WTC11 (cell line): Measurements from ENCODE around the gene KIAA1328.

Experiments used
- CTCF ChIP-seq: fragments of 200-600 bp; IDR thresholded peaks from 2 replicates; pipeline ENCODE4 v1.8.0; 2022; ENCODE audit warnings: antibody characterized with exemption
- HMGXB4 ChIP-seq: sonication (generic); formaldehyde crosslinking; IDR thresholded peaks from 2 replicates; pipeline ENCODE4 v1.8.1; 2023; ENCODE audit warnings: mild to moderate bottlenecking, moderate library complexity, missing genetic modification reagents
- IRF1 ChIP-seq: sonication (generic); formaldehyde crosslinking; IDR thresholded peaks from 2 replicates; pipeline ENCODE4 v1.8.0; 2023; ENCODE audit warnings: missing genetic modification reagents
- TCF7 ChIP-seq: sonication (generic); formaldehyde crosslinking; IDR thresholded peaks from 2 replicates; pipeline ENCODE4 v1.8.0; 2022; ENCODE audit warnings: mild to moderate bottlenecking, low read depth, missing genetic modification reagents, moderate library complexity
- USF2 ChIP-seq: sonication (generic); formaldehyde crosslinking; IDR thresholded peaks from 2 replicates; pipeline ENCODE4 v1.8.1; 2023; ENCODE audit warnings: mild to moderate bottlenecking, missing genetic modification reagents, moderate library complexity
- ZMAT4 ChIP-seq: fragments of 250-450 bp; sonication (Bioruptor Pico); IDR thresholded peaks from 2 replicates; pipeline ENCODE4 v1.9.0; 2021; ENCODE audit warnings: mild to moderate bottlenecking

- TF ChIP-seq ZMAT4 (CRISPR knock-in tag) (no peak), IRF1 (CRISPR knock-in tag) (no peak), USF2 (CRISPR knock-in tag) (no peak), CTCF (no peak), HMGXB4 (CRISPR knock-in tag) (no peak), TCF7 (CRISPR knock-in tag) (no peak)
Measured at GRCh38 chr18:37006742-37007141, 177.8 kb downstream of the KIAA1328 start.
